Fibroblast of skin of left biceps (primary cell): ENCODE results near the gene NUMA1.
A peak's percentile ranks its signal among the peaks of the same experiment; 100 is the strongest.

ENCODE experiments used
- DNase-seq, 2 experiments: peaks; one replicate each; pipeline ENCODE4 v3.0.0-alpha.2; 2013; ENCODE audit warnings: low read depth in 2 of 2

NUMA1 gene

GRCh38 chr11:72102946-72103753 lies 22.8 kb upstream of the NUMA1 start, which contains the start of gene LAMTOR1:
LAMTOR1 (minus strand) TSS chr11:72103297; CDS start chr11:72103224, 73 bp downstream.
- DNase-seq, result peak; percentile 97 to 98

DNA sequence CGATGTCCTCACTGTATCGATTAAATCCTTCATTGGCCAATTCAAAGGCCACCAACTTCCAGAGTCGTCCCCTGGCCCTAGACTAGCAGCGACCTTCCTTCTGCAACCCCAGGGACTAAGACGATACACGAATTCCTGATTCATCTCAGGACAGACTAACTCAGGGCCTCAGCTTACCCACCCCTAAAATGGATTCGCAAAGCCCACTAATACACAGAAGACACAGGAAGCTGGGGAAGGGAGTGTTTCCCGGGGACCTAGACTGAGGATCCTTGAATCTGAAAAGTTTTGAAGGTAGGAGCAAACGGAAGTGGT lies 22.2 kb upstream of the NUMA1 start:
- DNase-seq, result no peak

GRCh38 chr11:72102162-72102561 lies 21.8 kb upstream of the NUMA1 start:
- DNase-seq, result no peak

GRCh38 chr11:72100462-72100861 lies 20.1 kb upstream of the NUMA1 start:
- no peak for DNase-seq

DNA sequence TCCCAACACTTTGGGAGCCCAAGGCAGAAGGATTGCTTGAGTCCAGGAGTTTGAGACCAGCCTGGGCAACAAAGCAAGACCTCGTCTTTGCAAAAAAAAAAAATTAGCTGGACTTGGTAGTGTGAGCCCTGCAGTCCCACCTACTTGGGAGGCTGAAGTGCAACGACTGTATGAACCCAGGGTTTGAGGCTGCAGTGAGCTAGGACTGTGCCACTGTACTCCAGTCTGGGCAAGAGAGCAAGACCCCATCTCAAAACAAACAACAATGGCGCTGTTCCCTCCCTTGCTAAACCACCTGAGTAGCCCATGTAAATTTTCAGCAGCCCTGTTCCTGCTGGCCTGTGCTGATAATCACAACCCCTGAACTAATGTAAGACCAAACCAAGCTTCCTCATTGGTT lies 19.7 kb upstream of the NUMA1 start:
- DNase-seq, result no peak

DNA sequence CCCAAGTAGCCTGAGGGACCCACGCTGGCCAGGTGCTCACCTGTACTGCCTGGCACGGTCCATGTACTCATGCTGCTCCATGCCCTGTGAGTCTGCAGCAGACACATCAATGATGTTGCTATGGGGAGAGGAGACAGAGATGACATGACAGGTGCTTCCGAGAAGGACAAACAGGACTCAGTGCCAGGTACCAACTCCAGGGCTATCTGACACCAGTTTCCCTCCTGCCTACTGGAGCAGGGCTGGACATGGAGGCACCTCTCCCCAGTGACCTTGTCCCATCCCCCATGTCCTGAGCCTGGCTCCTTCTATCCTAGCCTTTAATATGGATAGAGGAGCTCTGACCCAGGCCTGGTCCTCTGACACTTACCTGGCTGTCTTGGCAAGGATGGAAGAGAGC lies 18.4 kb upstream of the NUMA1 start:
- no peak for DNase-seq

- DNase-seq, result no peak
Measured at GRCh38 chr11:72091292-72091691, 10.9 kb upstream of the NUMA1 start.

DNA sequence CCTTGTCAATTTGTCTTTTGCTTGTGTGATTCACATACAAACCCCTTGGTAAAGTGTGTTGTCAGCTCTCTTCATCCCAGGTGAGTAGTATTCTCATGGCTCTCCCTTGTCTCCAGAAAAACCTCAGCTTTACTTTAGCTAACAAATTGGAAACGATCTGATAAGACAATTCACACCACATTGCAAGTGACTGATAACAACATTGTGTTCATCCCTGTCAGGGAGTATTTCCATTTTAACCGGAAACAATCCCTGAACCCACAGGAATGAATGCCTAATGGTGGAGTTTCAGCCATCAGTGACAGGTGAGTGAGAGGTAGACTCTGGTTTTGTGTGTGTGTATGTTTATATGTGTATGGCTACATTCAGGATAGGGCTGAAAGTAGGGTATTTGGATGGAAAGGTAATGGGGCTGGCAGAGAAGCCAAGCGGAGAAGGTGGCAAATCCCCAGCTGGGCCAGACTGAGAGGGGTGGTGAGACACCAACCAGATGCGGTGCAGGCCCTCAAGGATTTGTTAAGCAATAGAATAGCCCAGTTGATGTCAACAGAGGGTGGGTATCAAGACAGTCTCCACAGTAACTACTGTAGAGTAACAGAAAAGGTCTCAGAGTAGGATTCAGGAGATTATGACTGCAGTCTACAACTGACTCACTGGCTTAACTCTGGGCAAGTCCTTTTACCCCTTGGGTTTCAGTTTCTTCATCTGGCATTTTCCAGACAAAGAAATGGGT lies 7.9 kb upstream of the NUMA1 start:
- no peak for DNase-seq

- DNase-seq, result no peak
Measured at GRCh38 chr11:72085621-72086351, 5.4 kb upstream of the NUMA1 start.

- DNase-seq, result no peak
Measured at GRCh38 chr11:72084965-72085364, 4.6 kb upstream of the NUMA1 start.

DNA sequence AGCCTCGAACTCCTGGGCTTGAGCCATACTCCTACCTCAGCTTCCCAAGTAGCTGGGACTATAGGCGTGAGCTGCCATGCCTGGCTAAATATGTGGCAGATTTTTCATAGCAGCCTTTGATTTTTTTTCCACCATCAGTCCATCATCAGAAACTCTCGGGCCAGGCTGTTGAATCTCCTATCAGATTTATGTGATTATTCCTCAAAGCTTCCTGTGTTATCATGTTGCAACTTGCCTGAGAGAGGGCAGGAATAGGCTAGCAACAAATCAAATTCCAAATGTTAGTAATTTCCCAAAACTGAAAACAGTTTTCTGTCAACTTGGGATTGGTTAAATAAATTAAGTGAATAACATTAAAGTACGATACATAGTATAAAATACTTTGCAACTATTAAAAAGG lies 3.7 kb upstream of the NUMA1 start:
- DNase-seq, result no peak

DNA sequence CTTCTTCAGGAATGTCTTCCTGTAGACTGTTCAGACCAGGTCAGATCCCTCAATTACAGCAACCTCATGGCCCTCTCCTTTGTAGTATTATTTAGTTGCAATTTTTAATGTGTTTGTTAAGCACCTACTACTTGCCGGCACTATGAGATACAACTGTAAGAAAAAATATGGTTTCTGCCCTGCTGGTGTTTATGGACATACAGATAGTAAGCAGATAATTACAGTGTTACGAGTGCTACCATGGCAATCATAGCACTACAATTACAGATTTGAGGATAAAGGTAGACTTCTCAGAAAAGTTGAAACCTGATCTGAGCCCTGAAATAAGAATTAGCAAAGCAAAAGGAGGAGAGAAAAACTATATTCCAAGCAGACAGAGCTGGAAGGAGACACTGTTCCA lies 3.1 kb upstream of the NUMA1 start:
- DNase-seq, result no peak

DNA sequence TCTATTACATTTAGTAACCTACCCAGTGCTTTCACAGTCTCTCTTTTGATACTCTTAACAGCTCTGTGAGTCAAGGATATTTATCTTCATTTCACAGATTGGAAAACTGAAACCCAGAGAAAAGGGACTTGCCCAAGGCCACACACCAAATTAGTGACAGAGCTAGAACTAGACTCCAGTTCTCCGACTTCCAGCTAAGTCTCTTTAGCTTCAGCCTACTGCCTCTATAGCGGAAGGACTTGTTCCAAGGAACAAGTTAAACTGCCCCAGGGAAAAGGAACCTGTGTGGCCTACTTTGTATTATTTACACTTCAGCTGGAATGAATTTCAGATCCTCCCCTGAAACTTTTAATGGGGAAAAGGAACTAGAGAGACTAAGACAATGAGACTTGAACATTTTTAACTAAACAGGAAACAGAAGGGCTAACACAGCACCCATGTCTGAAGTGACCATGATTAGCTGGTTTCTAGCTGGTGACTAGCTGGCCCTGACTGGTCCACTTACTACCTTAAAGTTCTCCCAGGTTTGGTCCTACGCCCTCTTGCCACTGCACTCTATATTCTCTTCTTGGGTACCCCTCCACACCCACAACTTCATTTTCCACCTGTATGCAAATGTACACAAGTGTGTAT lies 1.6 kb upstream of the NUMA1 start:
- DNase-seq, result no peak

DNA sequence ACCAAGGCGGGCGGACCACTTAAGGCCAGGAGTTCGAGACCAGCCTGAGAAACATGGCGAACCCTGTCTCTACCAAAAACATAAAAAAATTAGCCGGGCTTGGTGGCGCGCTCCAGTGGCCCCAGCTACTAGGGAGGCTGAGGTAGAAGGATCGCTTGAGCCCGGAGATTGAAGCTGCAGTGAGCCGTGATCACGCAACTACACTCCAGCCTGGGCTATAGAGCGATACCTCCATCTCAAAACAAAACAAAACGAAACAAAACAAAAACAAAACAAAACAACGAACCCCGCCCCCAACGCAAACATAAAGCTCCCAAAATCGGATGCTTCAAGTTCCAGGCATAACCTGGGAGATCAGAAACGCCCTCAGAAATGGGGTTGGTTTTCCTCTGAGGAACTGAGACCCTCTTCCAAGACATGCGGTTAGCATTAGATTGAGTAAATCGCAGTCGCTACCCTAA lies 872 bp upstream of the NUMA1 start:
- DNase-seq, result no peak

DNA sequence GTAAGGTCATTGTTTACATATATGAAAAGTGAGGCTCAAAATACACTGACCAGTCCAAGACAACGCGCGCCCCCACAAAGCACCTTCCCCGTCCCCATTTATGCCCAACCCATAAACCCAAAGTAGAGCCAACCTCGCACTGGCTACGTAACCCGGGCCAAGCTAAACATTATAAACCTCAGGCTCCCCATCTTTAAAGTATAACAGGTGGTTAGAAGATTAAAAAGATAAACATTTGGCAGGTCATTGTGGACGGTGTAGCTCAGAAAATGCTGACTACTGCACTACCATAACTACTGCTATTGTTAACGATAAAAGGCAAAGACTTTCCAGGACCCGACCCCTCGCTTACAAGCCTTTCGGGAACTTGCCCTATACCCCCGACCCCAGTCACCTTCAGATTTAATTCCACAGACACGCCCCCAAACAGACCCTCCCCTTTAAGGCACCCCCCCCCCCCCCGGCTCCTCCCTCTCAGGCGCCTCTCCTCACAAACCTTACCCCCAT lies 470 bp downstream of the NUMA1 start:
- no peak for DNase-seq

DNA sequence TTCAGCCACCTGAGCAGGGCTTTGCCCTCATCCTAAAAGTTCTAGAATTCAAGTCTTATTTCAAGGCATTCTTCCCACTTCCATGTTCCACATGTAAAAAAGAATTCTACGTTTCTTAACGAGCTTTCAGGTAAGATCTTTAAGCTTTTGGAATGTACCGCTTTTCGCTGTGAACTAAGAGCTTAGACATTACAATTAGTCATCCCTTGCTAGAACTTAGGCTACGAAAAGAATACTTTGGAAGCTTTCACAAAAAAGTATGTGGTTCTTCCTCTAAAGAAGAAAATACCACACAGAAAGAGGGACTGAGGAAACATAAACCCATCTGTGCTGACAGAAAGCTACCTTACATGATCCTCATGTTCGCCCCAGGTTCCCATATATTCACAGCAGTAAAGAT lies 1.9 kb downstream of the NUMA1 start:
- DNase-seq, result no peak

GRCh38 chr11:72075756-72076155 lies 4.6 kb downstream of the NUMA1 start:
- no peak for DNase-seq

DNA sequence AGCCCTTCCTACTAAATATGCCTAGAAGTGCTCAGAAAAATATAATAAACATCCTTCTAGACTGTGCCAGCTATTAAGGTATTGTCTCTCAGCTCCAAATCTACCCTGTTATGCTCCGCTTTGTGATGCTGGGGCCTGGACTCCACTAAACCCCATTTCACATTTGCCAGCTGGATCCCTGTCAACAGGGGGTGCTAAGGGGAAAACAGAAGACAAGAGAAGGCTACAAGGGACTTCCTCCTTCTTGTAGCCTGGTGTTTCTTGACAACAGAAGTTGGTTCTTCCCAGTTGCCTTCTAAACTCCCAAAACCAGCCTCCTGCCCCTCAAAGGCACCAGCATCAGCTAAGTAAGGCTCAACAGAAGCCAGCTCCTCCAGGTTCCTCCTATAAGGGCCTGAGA lies 5.2 kb downstream of the NUMA1 start:
- DNase-seq, result no peak

DNA sequence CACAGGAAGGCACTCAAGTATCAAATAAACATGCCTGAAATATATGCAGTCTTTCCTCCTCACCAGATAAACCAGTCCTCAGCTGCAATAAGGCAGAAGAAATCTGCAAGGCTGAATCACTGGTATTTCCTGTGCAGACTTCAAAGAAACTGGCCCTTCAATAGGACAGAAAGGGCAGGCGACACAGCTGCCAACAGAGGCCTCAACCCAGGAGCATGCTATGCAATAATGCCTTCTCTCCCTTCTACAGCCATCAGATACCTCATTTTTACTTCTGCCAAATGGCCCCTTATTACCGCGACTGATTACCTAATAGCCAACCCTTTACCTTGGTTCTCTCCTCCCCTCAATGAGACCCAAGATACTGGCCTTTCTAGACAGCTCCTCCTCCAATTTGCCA lies 8.0 kb downstream of the NUMA1 start:
- peak in 1 of 2 experiments; percentile 32 for DNase-seq

DNA sequence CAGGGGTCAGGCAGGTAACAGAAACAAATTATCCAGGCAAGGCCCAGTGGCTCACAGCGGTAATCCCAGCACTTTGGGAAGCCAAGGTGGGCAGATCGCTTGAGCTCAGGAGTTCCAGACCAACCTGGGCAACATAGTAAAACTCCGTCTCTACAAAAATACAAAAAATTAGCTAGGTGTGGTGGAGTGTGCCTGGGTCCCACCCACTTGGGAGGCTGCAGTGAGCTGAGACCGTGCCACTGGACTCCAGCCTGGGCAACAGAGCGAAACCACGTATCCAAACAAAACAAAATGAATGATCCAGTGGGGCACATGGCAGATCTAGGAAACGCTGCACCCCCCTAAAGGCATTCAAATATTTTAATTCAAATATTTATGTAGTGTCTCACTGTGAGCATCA lies 9.9 kb downstream of the NUMA1 start:
- no peak for DNase-seq

- DNase-seq, result no peak
Measured at GRCh38 chr11:72069787-72070251, 10.5 kb downstream of the NUMA1 start.

DNA sequence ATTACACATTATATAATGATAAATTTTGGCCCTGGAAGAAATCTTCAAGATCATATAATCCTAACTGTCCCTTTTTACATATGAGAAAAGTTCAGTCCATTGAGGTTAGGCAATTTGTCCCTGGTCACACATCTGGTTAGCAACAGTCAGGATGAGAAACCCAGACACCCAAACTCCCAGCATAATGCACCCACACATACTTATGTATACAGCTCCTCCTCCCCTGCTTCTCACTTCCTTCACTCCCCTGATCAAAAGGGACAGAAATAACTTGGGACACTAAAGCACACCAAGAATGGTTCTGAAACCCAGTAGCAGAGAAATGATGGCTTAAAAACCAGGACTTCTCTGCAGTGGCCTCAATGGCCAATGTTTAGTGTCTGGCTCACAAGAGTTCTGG lies 11.1 kb downstream of the NUMA1 start:
- DNase-seq, result no peak
